Measurements from ENCODE around the gene PROSER1.
"Not testable (repeated sequence)": the region's sequence is repeated elsewhere in the genome, so short reads cannot be mapped to it uniquely, and the experiment has no call there.

The PROSER1 gene

GRCh38 chr13:39023761-39024160, 14.1 kb downstream of the PROSER1 start:
- DNase-seq, result no peak

- DNase-seq, result no peak
Observed at GRCh38 chr13:39023316-39023715, 14.6 kb downstream of the PROSER1 start.

GRCh38 chr13:39020853-39021462, 16.9 kb downstream of the PROSER1 start:
- no peak for DNase-seq

GRCh38 chr13:39016787-39017186, 21.1 kb downstream of the PROSER1 start:
- DNase-seq, result no peak

DNA sequence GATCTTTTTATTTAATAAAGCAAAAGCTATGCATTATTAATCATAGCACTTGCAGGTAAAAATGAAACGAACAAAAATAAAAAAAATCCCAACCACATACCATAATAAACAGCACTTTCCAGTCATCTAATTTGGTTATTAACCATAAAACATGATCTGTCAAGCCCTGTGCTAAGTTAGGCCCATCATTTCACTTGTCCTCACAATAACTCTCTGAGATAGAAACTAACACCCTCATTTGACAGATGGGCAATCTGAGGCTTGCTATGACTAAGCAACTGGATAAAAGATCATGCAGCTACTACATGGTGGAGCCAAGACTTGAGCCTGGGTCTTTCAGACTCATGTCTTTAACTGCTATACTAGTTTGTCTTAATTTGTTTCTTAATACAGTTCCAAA, 21.8 kb downstream of the PROSER1 start:
- DNase-seq, result no peak

- no peak for DNase-seq
Observed at GRCh38 chr13:39013462-39013861, 24.4 kb downstream of the PROSER1 start.

- DNase-seq, result no peak
Observed at GRCh38 chr13:39012608-39013007, 25.3 kb downstream of the PROSER1 start.

DNA sequence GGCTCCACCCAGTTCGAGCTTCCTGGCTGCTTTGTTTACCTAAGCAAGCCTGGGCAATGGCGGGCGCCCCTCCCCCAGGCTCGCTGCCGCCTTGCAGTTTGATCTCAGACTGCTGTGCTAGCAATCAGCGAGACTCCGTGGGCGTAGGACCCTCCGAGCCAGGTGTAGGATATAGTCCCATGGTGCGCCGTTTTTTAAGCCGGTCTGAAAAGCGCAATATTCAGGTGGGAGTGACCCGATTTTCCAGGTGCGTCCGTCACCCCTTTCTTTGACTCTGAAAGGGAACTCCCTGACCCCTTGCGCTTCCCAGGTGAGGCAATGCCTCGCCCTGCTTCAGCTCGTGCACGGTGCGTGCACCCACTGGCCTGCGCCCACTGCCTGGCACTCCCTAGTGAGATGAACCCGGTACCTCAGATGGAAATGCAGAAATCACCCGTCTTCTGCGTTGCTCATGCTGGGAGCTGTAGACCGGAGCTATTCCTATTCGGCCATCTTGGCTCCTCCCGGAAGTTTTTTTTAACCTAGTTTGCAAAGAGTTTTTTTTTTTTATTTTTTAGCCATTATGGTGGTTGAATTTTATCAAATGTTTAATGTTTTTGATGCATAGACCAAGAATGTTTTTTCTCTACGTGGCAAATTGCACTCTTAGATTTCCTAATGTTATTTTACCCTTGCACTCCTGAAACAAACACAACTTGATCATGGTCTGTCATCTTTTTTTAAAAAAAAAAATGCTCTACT, 31.3 kb downstream of the PROSER1 start:
- not testable (repeated sequence) for DNase-seq

DNA sequence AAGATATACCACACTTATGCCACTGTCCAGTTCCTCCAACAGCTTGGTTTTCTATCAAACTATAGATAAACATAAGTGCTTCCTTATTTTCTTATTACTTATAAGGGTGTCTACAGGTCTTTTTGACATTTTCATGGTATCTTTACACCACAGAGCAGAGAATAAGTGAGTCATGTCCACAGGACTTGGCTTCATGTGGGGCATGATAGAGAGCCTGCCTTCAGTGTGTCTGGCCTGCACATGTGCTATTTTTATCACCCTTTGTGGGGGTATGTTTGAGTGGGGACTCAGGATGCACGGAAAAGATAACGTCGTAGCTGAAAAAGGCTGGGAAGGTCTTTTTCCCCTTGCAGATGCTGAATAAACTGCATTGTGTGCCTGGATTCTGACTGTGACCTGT, 39.1 kb downstream of the PROSER1 start:
- no peak for DNase-seq

GRCh38 chr13:38993381-38993780, 44.5 kb downstream of the PROSER1 start:
- DNase-seq, result no peak

DNA sequence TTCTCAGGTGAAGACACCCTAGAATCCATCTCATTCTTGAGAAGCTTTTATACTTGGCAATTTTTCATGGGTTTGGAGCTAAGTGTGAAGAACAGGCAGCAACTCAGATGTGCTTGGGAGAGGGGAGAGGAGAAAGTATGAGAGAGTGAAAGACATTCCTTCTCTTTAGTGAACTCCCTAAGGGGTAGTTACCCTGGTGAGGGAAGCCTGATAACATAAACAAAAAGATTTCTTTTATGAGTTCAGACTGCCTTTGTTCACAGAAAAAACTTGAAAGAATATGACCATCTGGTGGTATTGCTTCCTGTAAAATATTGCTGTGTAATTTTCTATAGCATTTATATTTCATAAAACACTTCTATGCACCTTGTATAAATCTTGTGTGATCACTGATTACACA, 47.2 kb downstream of the PROSER1 start, which contains the start of gene STOML3:
TSS of gene STOML3 (minus strand) at position 139 of the 400 bp plus-strand sequence. CDS start at position 29, 110 bp downstream.
- DNase-seq, result no peak

- no peak for DNase-seq
Observed at GRCh38 chr13:38981096-38981495, 56.8 kb downstream of the PROSER1 start.

- no peak for DNase-seq
Observed at GRCh38 chr13:38980750-38981078, 57.2 kb downstream of the PROSER1 start.

DNA sequence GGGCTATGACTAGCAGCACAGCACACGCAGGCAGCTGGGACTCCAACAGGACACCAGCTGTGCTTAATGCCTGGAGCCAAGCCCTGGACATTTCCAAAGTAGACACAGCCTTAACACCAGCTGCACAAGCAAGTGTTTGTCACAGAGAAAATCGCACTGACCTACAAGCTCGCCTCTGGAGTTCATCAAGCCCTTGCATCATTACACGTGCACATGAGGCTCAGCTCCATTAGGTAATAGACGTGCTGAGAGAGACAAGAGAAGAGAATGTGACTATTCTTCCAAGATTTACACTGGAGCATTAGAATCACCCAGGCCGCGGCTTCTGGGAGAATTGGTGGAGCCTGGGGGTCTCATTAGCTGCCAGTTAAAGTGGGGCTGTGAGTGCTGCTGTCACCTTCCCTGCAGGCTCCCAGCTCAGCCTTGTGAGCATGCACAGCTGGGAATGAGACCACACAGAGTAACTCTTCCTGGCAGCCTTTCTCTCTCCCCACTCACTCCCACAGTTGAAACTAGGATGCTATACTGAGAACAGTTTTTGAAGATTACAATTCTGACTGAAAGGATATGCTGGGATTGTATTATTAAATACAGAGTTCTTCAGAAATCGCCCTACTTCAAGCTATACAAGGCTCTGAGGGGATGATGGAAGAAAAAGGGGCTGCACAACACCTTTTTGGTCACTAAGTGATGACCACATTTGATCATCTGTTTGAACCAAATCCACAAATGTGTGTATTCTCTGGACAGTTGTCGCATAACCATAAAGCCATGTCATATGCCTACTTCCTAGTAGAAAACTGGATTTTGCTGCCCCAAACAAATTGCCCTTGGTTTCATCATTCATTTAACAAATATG, 57.8 kb downstream of the PROSER1 start:
- DNase-seq, result no peak

GRCh38 chr13:38970380-38971051, 67.4 kb downstream of the PROSER1 start:
- no peak for DNase-seq

GRCh38 chr13:38969187-38969586, 68.7 kb downstream of the PROSER1 start:
- no peak for DNase-seq

- DNase-seq, result no peak
Observed at GRCh38 chr13:38967446-38967845, 70.4 kb downstream of the PROSER1 start.

DNA sequence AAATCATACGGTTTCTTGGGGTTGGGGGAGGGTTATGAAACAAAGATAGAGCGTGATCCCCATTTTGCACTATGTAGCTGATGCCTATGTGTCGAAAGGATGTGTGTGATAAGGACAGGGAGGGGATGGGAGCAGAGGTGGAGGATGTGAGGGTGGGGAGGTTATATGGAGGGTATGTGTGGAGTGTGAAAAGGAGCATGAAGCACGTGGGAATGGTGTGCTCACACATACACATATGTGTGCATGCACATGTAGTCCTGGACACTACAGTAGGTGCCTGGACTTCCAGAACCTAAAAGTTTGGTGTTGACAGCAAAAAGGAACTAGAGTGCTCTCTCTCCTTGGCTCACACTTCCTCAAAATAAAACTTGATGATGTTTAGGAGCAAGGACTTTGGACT, 72.6 kb downstream of the PROSER1 start:
- DNase-seq, result no peak

- no peak for DNase-seq
Observed at GRCh38 chr13:38960175-38960574, 77.7 kb downstream of the PROSER1 start.
